Activated B cell treated with CpG ODN at 0.5 μM for 24 hours (primary cell): ENCODE data around the gene IFI27L2. TPM values are rescaled to one million over a fixed set of nuclear protein-coding genes. Genes with fewer than 3 reads are reported as not detected.

Source experiments
- ATAC-seq: fragments of 200-7000 bp; cut with Tn5 transposase; one replicate; pipeline ENCODE4 v1.10.0; 2021; ENCODE audit warnings: low read depth, mild to moderate bottlenecking, moderate library complexity
- CTCF ChIA-PET: fragments of 350-600 bp; sonication (Branson Sonifier 250); formaldehyde crosslinking; loops from one replicate; lab custom pipeline; 2021; ENCODE audit warnings: antibody characterized with exemption; lab: Charles Lee
- POLR2A ChIA-PET: fragments of 350-600 bp; sonication (Branson Sonifier 250); formaldehyde crosslinking; loops from one replicate; lab custom pipeline; 2021; ENCODE audit warnings: antibody characterized with exemption; lab: Charles Lee
- DNase-seq: peaks from one replicate; pipeline ENCODE4 v3.0.0; 2022
- H3K27ac Mint-ChIP-seq: one replicate; pipeline ENCODE4 v1.8.0; 2020; ENCODE audit warnings: mixed read lengths
- H3K27me3 Mint-ChIP-seq: one replicate; pipeline ENCODE4 v1.8.0; 2021; ENCODE audit warnings: mixed read lengths
- H3K36me3 Mint-ChIP-seq: one replicate; pipeline ENCODE4 v1.8.0; 2021; ENCODE audit warnings: low read depth, mixed read lengths
- H3K4me1 Mint-ChIP-seq: one replicate; pipeline ENCODE4 v1.8.0; 2021; ENCODE audit warnings: mixed read lengths
- H3K4me3 Mint-ChIP-seq: one replicate; pipeline ENCODE4 v1.8.0; 2020; ENCODE audit warnings: mild to moderate bottlenecking, mixed read lengths
- H3K9me3 Mint-ChIP-seq: one replicate; pipeline ENCODE4 v1.8.0; 2020; ENCODE audit warnings: mixed read lengths
- intact Hi-C: fragments of 100-400 bp; cut with micrococcal nuclease; formaldehyde crosslinking; loops from one replicate; pipeline ENCODE4 v1.15.1; 2024
- total RNA-seq: library from RNA; stranded (reverse); gene quantifications from 2 replicates; pipeline ENCODE4 v1.2.3, GENCODE V29; 2022
- TF ChIP-seq, protein P1 (sequence below): fragments of 200-600 bp; IDR thresholded peaks from one replicate; pipeline ENCODE4 v1.8.0; 2022; ENCODE audit warnings: antibody characterized with exemption, mild to moderate bottlenecking

IFI27L2 gene
- total RNA-seq, 1 donor from 2014 or later, result 37.3 TPM

DNA sequence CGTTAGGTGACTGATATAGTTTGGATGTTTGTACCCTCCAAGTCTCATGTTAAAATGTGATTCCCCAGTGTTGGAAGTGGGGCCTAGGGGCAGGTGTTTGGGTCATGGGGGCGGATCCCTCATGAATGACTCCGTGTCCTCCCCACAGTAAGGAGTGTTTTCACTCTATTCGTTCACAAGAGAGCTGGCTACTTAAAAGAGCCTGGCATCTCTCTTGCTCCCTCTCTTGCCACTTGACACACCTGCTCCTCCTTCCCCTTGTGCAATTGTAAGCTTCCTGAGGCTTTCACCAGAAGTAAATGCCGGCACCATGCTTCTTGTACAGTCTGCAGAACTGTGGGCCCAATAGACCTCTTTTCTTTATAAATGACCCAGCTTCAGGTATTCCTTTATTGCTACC lies 2.6 kb downstream of the IFI27L2 start:
- DNase-seq, result no peak
- Mint-ChIP-seq H3K27me3 (peaks cover under 1% of the 10 kb centered on the region), H3K27ac (no peak overlapping the region), H3K36me3 (peaks cover 13% of the 10 kb centered on the region), H3K4me3 (no peak overlapping the region), H3K9me3 (no peaks in the 10 kb centered on the region), H3K4me1 (peaks cover 17% of the 10 kb centered on the region)
- TF ChIP-seq, protein P1, sequence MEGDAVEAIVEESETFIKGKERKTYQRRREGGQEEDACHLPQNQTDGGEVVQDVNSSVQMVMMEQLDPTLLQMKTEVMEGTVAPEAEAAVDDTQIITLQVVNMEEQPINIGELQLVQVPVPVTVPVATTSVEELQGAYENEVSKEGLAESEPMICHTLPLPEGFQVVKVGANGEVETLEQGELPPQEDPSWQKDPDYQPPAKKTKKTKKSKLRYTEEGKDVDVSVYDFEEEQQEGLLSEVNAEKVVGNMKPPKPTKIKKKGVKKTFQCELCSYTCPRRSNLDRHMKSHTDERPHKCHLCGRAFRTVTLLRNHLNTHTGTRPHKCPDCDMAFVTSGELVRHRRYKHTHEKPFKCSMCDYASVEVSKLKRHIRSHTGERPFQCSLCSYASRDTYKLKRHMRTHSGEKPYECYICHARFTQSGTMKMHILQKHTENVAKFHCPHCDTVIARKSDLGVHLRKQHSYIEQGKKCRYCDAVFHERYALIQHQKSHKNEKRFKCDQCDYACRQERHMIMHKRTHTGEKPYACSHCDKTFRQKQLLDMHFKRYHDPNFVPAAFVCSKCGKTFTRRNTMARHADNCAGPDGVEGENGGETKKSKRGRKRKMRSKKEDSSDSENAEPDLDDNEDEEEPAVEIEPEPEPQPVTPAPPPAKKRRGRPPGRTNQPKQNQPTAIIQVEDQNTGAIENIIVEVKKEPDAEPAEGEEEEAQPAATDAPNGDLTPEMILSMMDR, result no peak
- ChIA-PET CTCF (interaction anchor here (2.7 kb wide), 1 partner anchor 11 kb away, joined by 12 read pairs; no protein-coding TSS in a partner anchor), POLR2A (no interaction called here)
- intact Hi-C loops, result no loop called here
- no peak for ATAC-seq

DNA sequence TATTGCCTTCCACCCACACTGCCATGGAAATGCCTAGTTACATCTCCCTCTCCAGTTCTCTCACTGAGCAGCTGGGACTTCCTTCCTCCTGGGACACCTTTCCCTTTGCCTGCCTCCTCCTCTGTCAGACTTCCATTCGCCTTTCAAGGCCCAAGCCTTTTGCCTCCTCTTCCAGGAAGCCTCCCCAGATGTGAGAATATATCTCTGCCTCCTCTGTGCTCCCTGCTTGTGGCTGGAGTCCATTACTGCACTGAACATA lies 3.1 kb downstream of the IFI27L2 start:
- Mint-ChIP-seq H3K27me3 (peaks cover 3% of the 10 kb centered on the region), H3K4me3 (no peak overlapping the region), H3K36me3 (peaks cover 13% of the 10 kb centered on the region), H3K27ac (no peak overlapping the region), H3K4me1 (peaks cover 17% of the 10 kb centered on the region), H3K9me3 (peaks cover 4% of the 10 kb centered on the region)
- TF ChIP-seq, protein P1, result no peak
- intact Hi-C loops, result no loop called here
- ATAC-seq, result no peak
- ChIA-PET CTCF (interaction anchor here (2.7 kb wide), 1 partner anchor 11 kb away, joined by 12 read pairs; no protein-coding TSS in a partner anchor), POLR2A (no interaction called here)
- no peak for DNase-seq

- Mint-ChIP-seq H3K4me3 (no peak overlapping the region), H3K36me3 (peaks cover 13% of the 10 kb centered on the region), H3K27me3 (peaks cover 4% of the 10 kb centered on the region), H3K4me1 (peaks cover 17% of the 10 kb centered on the region), H3K27ac (no peak overlapping the region), H3K9me3 (peaks cover 7% of the 10 kb centered on the region)
- ChIA-PET CTCF (no interaction called here), POLR2A (interaction anchor here (0.6 kb wide), 1 partner anchor 92 kb away, joined by 3 read pairs; no protein-coding TSS in a partner anchor)
- DNase-seq (no peak), ATAC-seq (no peak)
- TF ChIP-seq, protein P1, result no peak
- intact Hi-C loops, result no loop called here
Observed at GRCh38 chr14:94125659-94126418, 3.6 kb downstream of the IFI27L2 start.

- Mint-ChIP-seq H3K4me1 (peaks cover 11% of the 10 kb centered on the region), H3K4me3 (no peak overlapping the region), H3K27ac (no peak overlapping the region), H3K9me3 (peaks cover 8% of the 10 kb centered on the region), H3K36me3 (peaks cover 13% of the 10 kb centered on the region), H3K27me3 (peaks cover 8% of the 10 kb centered on the region)
- ChIA-PET CTCF (interaction anchor here (0.9 kb wide), 1 partner anchor 12 kb away, joined by 5 read pairs; no protein-coding TSS in a partner anchor), POLR2A (interaction anchor here (0.6 kb wide), 1 partner anchor 91 kb away, joined by 3 read pairs; no protein-coding TSS in a partner anchor)
- DNase-seq (no peak), ATAC-seq (no peak)
- intact Hi-C loops, result no loop called here
- TF ChIP-seq, protein P1, result no peak
Observed at GRCh38 chr14:94124582-94125377, 4.6 kb downstream of the IFI27L2 start.

- DNase-seq, result no peak
- CTCF ChIA-PET, result no interaction called here
- Mint-ChIP-seq H3K9me3 (peaks cover 12% of the 10 kb centered on the region), H3K4me1 (peaks cover 5% of the 10 kb centered on the region), H3K4me3 (no peak overlapping the region), H3K27me3 (peaks cover 8% of the 10 kb centered on the region), H3K27ac (no peak overlapping the region), H3K36me3 (peaks cover 11% of the 10 kb centered on the region)
- POLR2A ChIA-PET, result no interaction called here
- no peak for ATAC-seq
- TF ChIP-seq, protein P1, result no peak
- intact Hi-C loops, result no loop called here
Observed at GRCh38 chr14:94123868-94124267, 5.5 kb downstream of the IFI27L2 start.
